Measurements from ENCODE around the gene DCHS1.

The DCHS1 gene

GRCh38 chr11:6646918-6647679 is 8.5 kb downstream of the DCHS1 start:
- no peak for DNase-seq (ENCODE audit: low spot score)

GRCh38 chr11:6646576-6646917 is 9.1 kb downstream of the DCHS1 start:
- DNase-seq (ENCODE audit: low spot score) = no peak

GRCh38 chr11:6646071-6646470 is 9.5 kb downstream of the DCHS1 start:
- no peak for DNase-seq (ENCODE audit: low spot score)

- DNase-seq (ENCODE audit: low spot score) = no peak
Observed at GRCh38 chr11:6642957-6643356, 12.7 kb downstream of the DCHS1 start.

GRCh38 chr11:6640985-6641701 is 14.5 kb downstream of the DCHS1 start:
- peak; percentile 43 for DNase-seq (ENCODE audit: low spot score)

GRCh38 chr11:6640036-6640984 is 15.3 kb downstream of the DCHS1 start:
- no peak for DNase-seq (ENCODE audit: low spot score)

GRCh38 chr11:6638429-6638828 is 17.2 kb downstream of the DCHS1 start:
- no peak for DNase-seq (ENCODE audit: low spot score)

GRCh38 chr11:6637871-6638270 is 17.7 kb downstream of the DCHS1 start:
- DNase-seq (ENCODE audit: low spot score) = no peak

GRCh38 chr11:6636480-6636879 is 19.1 kb downstream of the DCHS1 start:
- DNase-seq (ENCODE audit: low spot score) = no peak

- DNase-seq (ENCODE audit: low spot score) = peak; percentile 91
Observed at GRCh38 chr11:6635082-6635932, 20.3 kb downstream of the DCHS1 start.

- DNase-seq (ENCODE audit: low spot score) = no peak
Observed at GRCh38 chr11:6634534-6634933, 21.1 kb downstream of the DCHS1 start.

- no peak for DNase-seq (ENCODE audit: low spot score)
Observed at GRCh38 chr11:6633422-6634408, 21.9 kb downstream of the DCHS1 start.

- no peak for DNase-seq (ENCODE audit: low spot score)
Observed at GRCh38 chr11:6632116-6633073, 23.2 kb downstream of the DCHS1 start.

GRCh38 chr11:6631361-6631890 is 24.2 kb downstream of the DCHS1 start:
- DNase-seq (ENCODE audit: low spot score) = no peak

GRCh38 chr11:6630632-6631291 is 24.8 kb downstream of the DCHS1 start:
- DNase-seq (ENCODE audit: low spot score) = no peak

GRCh38 chr11:6629892-6630631 is 25.5 kb downstream of the DCHS1 start:
- DNase-seq (ENCODE audit: low spot score) = no peak

GRCh38 chr11:6629573-6629891 is 26.1 kb downstream of the DCHS1 start:
- DNase-seq (ENCODE audit: low spot score) = no peak

GRCh38 chr11:6628526-6628925 is 27.1 kb downstream of the DCHS1 start:
- DNase-seq (ENCODE audit: low spot score) = no peak

Data from pons (tissue), 1 donor.